ENCODE data around the gene CCDC188. TPM values are rescaled to one million over a fixed set of nuclear protein-coding genes. Genes with fewer than 3 reads are reported as not detected.

The CCDC188 gene
- total and polyA plus RNA-seq, 9 of the 15 experiments (the other 6 are each of a cell fraction or from before 2014, with no cell fraction given): not detected

GRCh38 chr22:20110359-20110985 lies 40.4 kb downstream of the CCDC188 start:
- ATAC-seq (peak; percentile 1; the same call in 2 of the 3 replicates), FAIRE-seq (no peak), DNase-seq (ENCODE audit: extremely low read depth in 1 of 4, low spot score in 3 of 4) (no peak)
- intact Hi-C loops (cut with micrococcal nuclease) (no loop called here), in situ Hi-C loops (cut with MboI) (loop anchor here (10.0 kb wide), 1 partner anchor 386 kb away; the partner anchor contains the start of gene GP1BB)
- Histone ChIP-seq H2AFZ (ENCODE audit: low read depth, low read length) (no peak overlapping the region), H3K9ac (ENCODE audit: insufficient read depth in 1 of 2, low read depth in 2 of 2, low read length in 2 of 2) (no peak overlapping the region; a peak in 1 of 4 replicates), H3K4me1 (replicated peaks in 1 of 2; ENCODE audit: control insufficient read depth in 2 of 2, insufficient read depth in 2 of 2, low read length in 2 of 2) (peaks cover 2 to 74% of the 10 kb centered on the region in 2 experiments; a peak in 4 of 5 replicates), H3K27me3 (ENCODE audit: control insufficient read depth in 2 of 2, insufficient read depth in 2 of 2, low read length in 2 of 2) (no peaks in the 10 kb centered on the region), H4K20me1 (replicated peaks; ENCODE audit: control insufficient read depth, insufficient read depth, low read length) (peaks cover 65% of the 10 kb centered on the region), H3K4me3 (no peak overlapping the region), H3K9me1 (ENCODE audit: control insufficient read depth, insufficient read depth, low read length) (no peaks in the 10 kb centered on the region), H3K79me2 (ENCODE audit: control insufficient read depth, insufficient read depth, low read length) (peaks cover 13% of the 10 kb centered on the region), H3K9me3 (replicated peaks; ENCODE audit: control insufficient read depth, insufficient read depth, low read depth, low read length) (no peaks in the 10 kb centered on the region), H3K36me3 (ENCODE audit: control insufficient read depth, insufficient read depth, low read length) (peaks cover 100% of the 10 kb centered on the region), H3K4me2 (ENCODE audit: insufficient read depth, low read length) (no peak overlapping the region), H3K27ac (ENCODE audit: extremely low read depth, low read depth, low read length) (peak overlapping the region; percentile 18; the same call in 1 of the 3 replicates)
- POLR2A ChIA-PET: interaction anchor here (0.6 to 20.7 kb wide), 16 partner anchors 7 to 140 kb away, joined by 3 to 513 read pairs (median 4); partner anchors contain the start of genes RANBP1 and TRMT2A
- WGBS (ENCODE audit: insufficient coverage, low coverage, missing lambda C conversion rate): 92% methylated on average over 9 of the region's 9 CpGs
- TSS peak; percentile 50 for BruUV-seq (replicated peaks)
- CTCF ChIA-PET (ENCODE audit: low intra/inter-chr PET ratio): interaction anchor here (1.2 kb wide), 1 partner anchor 148 kb away, joined by 4 read pairs; no protein-coding TSS in a partner anchor
- TF ChIP-seq PML (IDR thresholded peaks at IDR 0.05; ENCODE audit: low read length) (peak; percentile 27; the same call in 1 of the 2 replicates), E2F5 (CRISPR knock-in tag; IDR thresholded peaks at IDR 0.05) (no peak), CREB3L1 (IDR thresholded peaks at IDR 0.05; ENCODE audit: borderline replicate concordance, low read depth) (no peak), ZBTB34 (CRISPR knock-in tag; IDR thresholded peaks at IDR 0.05) (0 out of 2 replicates have a peak, but pooled peaks have one; percentile 19), TAL1 (IDR thresholded peaks at IDR 0.05) (no peak), ZNF764 (CRISPR knock-in tag; IDR thresholded peaks at IDR 0.05; ENCODE audit: low read depth) (0 out of 2 replicates have a peak, but pooled peaks have one; percentile 2), ZNF41 (CRISPR knock-in tag; conservative IDR thresholded peaks at IDR 0.05) (0 out of 2 replicates have a peak, but pooled peaks have one; percentile 16), SMC3 (conservative IDR thresholded peaks at IDR 0.05; ENCODE audit: insufficient read depth, low read depth, low read length) (0 out of 2 replicates have a peak, but pooled peaks have one; percentile 4), ZC3H8 (IDR thresholded peaks at IDR 0.05) (no peak), ZBTB43 (CRISPR knock-in tag; IDR thresholded peaks at IDR 0.05) (no peak), POLR2AphosphoS5 (IDR thresholded peaks at IDR 0.05; ENCODE audit: control insufficient read depth, insufficient read depth, low read depth, low read length) (no peak), PBX2 (CRISPR knock-in tag; IDR thresholded peaks at IDR 0.05; ENCODE audit: low read depth) (no peak), PBX2 (tag; conservative IDR thresholded peaks at IDR 0.05; ENCODE audit: low read depth) (no peak)
